Astrocyte of the spinal cord (primary cell): Measurements from ENCODE around the gene IFI35.
A peak's percentile ranks its signal among the peaks of the same experiment; 100 is the strongest.

Source experiments
- DNase-seq: peaks from one replicate; pipeline ENCODE4 v3.0.0; 2011; ENCODE audit warnings: low read depth, low spot score
- H3K4me3 ChIP-seq: 2 replicates; pipeline ENCODE4 v1.5.1; 2011; ENCODE audit warnings: low read depth, mild to moderate bottlenecking, low read length, moderate library complexity
- CTCF ChIP-seq: IDR thresholded peaks from 2 replicates; pipeline ENCODE4 v1.5.1; 2012; ENCODE audit warnings: low read depth, mild to moderate bottlenecking, low read length, inconsistent platforms
- in situ Hi-C: cut with HindIII; loops from 2 replicates; pipeline ENCODE4 v1.10.0; 2017; ENCODE audit warnings: low sequenced_read_pairs

IFI35 gene

DNA sequence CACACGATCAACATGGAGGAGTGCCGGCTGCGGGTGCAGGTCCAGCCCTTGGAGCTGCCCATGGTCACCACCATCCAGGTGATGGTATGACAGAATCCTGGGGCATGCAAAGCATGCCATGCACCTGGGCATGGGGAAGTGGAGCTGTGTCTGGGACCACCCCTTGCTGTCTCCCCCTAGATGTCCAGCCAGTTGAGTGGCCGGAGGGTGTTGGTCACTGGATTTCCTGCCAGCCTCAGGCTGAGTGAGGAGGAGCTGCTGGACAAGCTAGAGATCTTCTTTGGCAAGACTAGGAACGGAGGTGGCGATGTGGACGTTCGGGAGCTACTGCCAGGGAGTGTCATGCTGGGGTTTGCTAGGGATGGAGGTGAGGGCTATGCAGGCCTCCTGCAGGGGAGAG lies 6.7 kb downstream of the IFI35 start:
- in situ Hi-C loops: no loop called here
- H3K4me3 ChIP-seq: no peak overlapping the region

DNA sequence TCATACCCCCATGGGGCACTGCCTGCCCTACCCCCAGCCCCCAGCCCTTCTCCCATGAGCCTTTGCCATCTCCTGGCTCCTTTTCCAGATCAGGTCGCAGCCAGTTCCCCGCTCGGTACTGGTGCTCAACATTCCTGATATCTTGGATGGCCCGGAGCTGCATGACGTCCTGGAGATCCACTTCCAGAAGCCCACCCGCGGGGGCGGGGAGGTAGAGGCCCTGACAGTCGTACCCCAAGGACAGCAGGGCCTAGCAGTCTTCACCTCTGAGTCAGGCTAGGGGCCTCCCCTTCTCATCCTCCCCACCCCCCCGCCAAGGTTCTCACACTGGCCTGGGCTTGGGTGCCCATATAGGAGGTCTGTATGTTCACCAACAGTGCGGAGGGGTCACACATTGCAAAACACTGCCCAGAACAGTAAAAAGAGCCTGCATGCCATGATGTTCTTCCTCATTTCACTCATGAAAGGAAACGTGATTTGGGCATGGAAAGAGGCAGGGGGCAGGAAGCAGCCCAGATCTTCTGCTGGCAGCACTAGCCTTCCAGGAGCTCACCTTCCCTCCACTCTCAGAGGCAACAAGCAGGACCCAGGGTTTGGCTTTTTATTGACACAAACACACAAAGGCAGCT lies 7.5 kb downstream of the IFI35 start:
- no peak for TF ChIP-seq CTCF
- no peak for DNase-seq
- no peak overlapping the region for H3K4me3 ChIP-seq
- in situ Hi-C loops: no loop called here

More for the DNA sequence above, 6.7 kb downstream of the IFI35 start:
- TF ChIP-seq CTCF: no peak
- DNase-seq: no peak

DNA sequence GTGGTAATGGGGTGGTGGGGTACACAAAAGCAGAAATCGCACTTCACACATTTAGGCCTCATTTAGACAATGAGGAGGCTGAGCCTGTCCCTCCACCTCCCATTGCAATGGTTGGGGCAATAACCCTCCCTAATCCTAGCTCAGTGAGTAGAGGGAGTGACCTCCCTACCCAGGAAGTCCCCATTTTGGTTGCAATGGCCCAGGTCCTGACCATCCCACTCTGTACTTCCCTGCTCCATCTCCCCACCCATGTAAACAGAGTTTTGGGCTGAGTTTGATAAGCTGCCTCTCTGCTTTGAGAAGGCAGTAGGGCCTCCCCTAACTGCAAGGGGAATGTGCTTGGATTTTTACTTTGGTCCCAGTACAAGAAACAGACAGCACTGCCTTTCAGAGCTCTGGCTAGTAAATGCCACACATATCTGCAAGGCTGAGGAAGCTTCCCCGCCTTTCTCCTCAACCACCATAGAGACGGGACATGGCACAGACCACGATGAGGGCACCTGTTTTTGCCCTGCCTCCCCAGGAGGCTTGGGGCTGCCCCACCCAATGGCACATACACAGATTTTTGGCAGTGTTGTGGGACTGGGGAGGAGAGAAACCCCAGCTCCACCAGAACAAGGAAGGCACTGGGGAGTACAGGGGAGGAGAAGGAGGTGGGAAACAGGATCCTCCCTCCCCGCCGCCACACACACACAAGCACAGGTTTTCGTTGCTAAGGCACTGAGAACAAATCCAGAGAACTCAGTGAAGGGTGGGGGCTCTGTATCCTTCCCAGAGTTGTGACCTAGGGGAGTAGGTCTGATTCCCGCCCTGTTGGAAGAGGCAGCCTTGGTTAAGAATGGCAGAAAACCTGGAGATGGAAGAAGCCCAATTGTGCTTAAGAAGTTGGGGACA lies 8.3 kb downstream of the IFI35 start:
- TF ChIP-seq CTCF: no peak
- in situ Hi-C loops: no loop called here
- no peak overlapping the region for H3K4me3 ChIP-seq
- DNase-seq: no peak

DNA sequence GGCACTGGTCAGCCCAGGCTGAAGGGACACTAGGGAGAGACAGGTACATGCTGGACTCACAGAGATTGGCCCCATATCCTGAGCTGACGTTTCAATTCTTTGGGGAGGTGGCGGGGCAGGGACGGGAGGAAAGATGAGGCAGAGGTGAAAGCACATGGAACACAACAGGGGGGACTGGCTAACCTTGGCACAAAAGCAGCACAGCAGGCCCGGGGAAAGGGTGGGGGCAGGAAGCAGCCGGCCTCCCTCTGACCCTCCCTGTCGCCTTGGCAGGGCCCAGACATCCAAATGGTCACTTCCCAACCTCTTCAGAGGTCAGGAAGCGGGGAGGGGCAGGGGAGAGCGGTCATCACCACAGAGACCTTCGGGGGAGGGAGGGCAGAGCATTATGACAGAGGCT lies 9.0 kb downstream of the IFI35 start:
- H3K4me3 ChIP-seq: no peak overlapping the region
- no peak for DNase-seq
- in situ Hi-C loops: no loop called here
- TF ChIP-seq CTCF: no peak

DNA sequence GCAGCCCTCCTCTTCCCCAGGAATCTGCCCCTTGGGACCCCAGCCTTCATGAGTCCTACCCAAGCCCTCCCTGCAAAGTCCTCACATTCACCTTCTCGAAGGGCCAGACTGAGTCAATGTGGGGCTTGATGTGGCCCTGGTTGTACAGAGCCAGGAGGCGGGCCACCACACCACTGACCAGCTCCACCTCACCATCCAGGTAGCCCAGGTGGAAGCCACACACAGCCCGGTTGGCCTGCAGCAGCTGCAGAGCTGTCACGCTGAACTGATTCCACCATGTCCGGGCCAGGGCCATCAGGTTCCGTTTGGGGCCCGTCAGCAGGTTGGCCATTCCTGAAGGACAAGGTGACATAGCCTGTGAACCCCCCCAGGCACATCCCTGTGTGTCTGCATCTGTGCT lies 9.6 kb downstream of the IFI35 start:
- H3K4me3 ChIP-seq: no peak overlapping the region
- in situ Hi-C loops: no loop called here
- no peak for TF ChIP-seq CTCF

DNA sequence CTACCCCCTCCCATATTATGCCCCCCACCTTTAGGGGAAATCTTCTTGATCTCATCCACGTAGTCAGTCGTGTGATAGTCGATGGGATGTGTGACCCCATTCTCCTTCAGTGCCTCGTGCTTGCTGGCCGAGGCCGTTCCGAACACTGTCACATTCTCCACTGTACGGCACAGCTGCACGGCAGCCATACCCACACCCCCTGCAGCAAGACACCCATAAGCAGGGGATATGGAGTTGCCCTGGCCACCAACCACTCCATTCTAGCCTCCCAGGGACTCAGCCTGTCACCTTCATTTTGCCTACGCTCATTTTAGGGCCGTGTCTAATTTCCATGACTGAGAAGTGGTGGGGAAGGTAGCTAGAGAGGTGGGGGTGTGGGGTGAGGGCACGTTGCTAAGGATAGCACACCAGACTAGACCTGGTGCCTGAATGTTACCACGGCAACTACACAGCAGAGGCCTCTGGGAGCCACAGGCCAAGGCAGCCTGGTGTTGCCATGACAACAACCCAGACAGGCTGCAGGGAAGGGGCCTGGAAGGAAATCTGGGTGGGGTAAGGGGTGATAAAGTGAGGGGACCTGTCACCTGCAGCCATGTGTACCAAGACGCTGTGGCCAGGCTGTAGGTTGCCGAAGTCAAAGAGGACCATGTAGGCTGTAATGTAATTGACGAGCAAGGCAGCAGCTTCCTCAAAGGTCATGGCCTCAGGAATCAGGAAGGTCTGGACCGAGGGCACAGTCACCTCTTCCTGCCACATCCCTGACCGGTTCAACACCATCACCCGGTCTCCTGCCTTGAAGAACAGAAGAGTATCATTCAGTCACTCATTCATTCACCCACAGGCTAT lies 11.6 kb downstream of the IFI35 start:
- in situ Hi-C loops: no loop called here
- DNase-seq: peak; percentile 31
- H3K4me3 ChIP-seq: no peak overlapping the region
- TF ChIP-seq CTCF: no peak

More for the DNA sequence above, 9.6 kb downstream of the IFI35 start:
- DNase-seq: no peak
